ENCODE data around the gene PCGF3. TPM values are rescaled to one million over a fixed set of nuclear protein-coding genes. Genes with fewer than 3 reads are reported as not detected.

PCGF3 gene
- total and polyA plus RNA-seq, 9 of the 15 experiments (the other 6 are each of a cell fraction or from before 2014, with no cell fraction given), result 2.6 to 46.1 (median 20.3) TPM

- TF ChIP-seq KDM1A (IDR thresholded peaks at IDR 0.05), result no peak
Observed at GRCh38 chr4:680928-681645, 24.5 kb upstream of the PCGF3 start (continued).

GRCh38 chr4:681736-682451 lies 23.7 kb upstream of the PCGF3 start:
- no peaks in the 10 kb centered on the region for H3K27me3 ChIP-seq (ENCODE audit: control insufficient read depth in 2 of 2, insufficient read depth in 2 of 2, low read length in 2 of 2)
- TF ChIP-seq KAT8 (IDR thresholded peaks at IDR 0.05; ENCODE audit: low read depth) (no peak), ETV6 (IDR thresholded peaks at IDR 0.05; ENCODE audit: borderline replicate concordance in 1 of 2, low read depth in 2 of 2, low read length in 1 of 2) (no peak), ETV6 (CRISPR knock-in tag; IDR thresholded peaks at IDR 0.05; ENCODE audit: borderline replicate concordance) (no peak), POLR2H (tag; IDR thresholded peaks at IDR 0.05; ENCODE audit: low read depth) (no peak), HBP1 (CRISPR knock-in tag; IDR thresholded peaks at IDR 0.05) (no peak), POLR2A (conservative IDR thresholded peaks at IDR 0.05) (no peak), CTCF (IDR thresholded peaks at IDR 0.05 in 2 of 3, conservative IDR thresholded peaks at IDR 0.05 in 1 of 3; ENCODE audit: insufficient read depth in 2 of 3, low read depth in 1 of 3, low read length in 3 of 3) (no peak), ZBTB33 (CRISPR knock-in tag; IDR thresholded peaks at IDR 0.05) (peak; percentile 72), JUND (IDR thresholded peaks at IDR 0.05; ENCODE audit: borderline replicate concordance, low read depth, low read length) (no peak), JUND (tag; IDR thresholded peaks at IDR 0.05; ENCODE audit: borderline replicate concordance, low read depth, low read length) (no peak), ELK3 (CRISPR knock-in tag; IDR thresholded peaks at IDR 0.05) (no peak)

More at GRCh38 chr4:681736-682451, 23.7 kb upstream of the PCGF3 start:
- intact Hi-C loops (cut with micrococcal nuclease), result loop anchor here (5.0 to 10.0 kb wide), 3 partner anchors 53 to 303 kb away; partner anchors contain the start of gene IDUA
- peak overlapping the region in 1 of 2 experiments; percentile 85; a peak in 2 of 4 replicates for H3K9ac ChIP-seq (ENCODE audit: insufficient read depth in 1 of 2, low read depth in 2 of 2, low read length in 2 of 2)
- no peaks in the 10 kb centered on the region for H3K36me3 ChIP-seq (ENCODE audit: control insufficient read depth, insufficient read depth, low read length)
- H3K9me1 ChIP-seq (ENCODE audit: control insufficient read depth, insufficient read depth, low read length), result no peaks in the 10 kb centered on the region
- peak overlapping the region; percentile 80 for H2AFZ ChIP-seq (ENCODE audit: low read depth, low read length)
- CTCF ChIA-PET (ENCODE audit: low intra/inter-chr PET ratio), result no interaction called here
- no peak overlapping the region for H3K27ac ChIP-seq (ENCODE audit: extremely low read depth, low read depth, low read length)
- H3K4me2 ChIP-seq (ENCODE audit: insufficient read depth, low read length), result peak overlapping the region; percentile 61
- peaks cover 16 to 94% of the 10 kb centered on the region in 2 experiments for H3K4me1 ChIP-seq (replicated peaks in 1 of 2; ENCODE audit: control insufficient read depth in 2 of 2, insufficient read depth in 2 of 2, low read length in 2 of 2)
- H4K20me1 ChIP-seq (replicated peaks; ENCODE audit: control insufficient read depth, insufficient read depth, low read length), result 0 out of 2 replicates have a peak, but pooled peaks cover 4% of the 10 kb centered on the region
- no peaks in the 10 kb centered on the region for H3K9me3 ChIP-seq (replicated peaks; ENCODE audit: control insufficient read depth, insufficient read depth, low read depth, low read length)
- in situ Hi-C loops (cut with MboI), result no loop called here
- no peak for FAIRE-seq
- POLR2A ChIA-PET, result interaction anchor here (0.6 kb wide), 1 partner anchor 10 kb away, joined by 4 read pairs; no protein-coding TSS in a partner anchor
- peak overlapping the region; percentile 36 for H3K4me3 ChIP-seq
- WGBS (ENCODE audit: insufficient coverage, low coverage, missing lambda C conversion rate), result 5% methylated on average over 29 of the region's 58 CpGs
- BruUV-seq (replicated peaks), result no TSS peak
- peak; percentile 79 to 94 (median 92) for DNase-seq (ENCODE audit: extremely low read depth in 1 of 4, low spot score in 3 of 4)
- peak; percentile 64 for ATAC-seq
- no peaks in the 10 kb centered on the region for H3K79me2 ChIP-seq (ENCODE audit: control insufficient read depth, insufficient read depth, low read length)

All from K562 (cell line).